Activated CD4-positive, alpha-beta T cell treated with anti-CD3 and anti-CD28 coated beads for 36 hours (primary cell): ENCODE data around the gene DLGAP4. TPM values are rescaled to one million over a fixed set of nuclear protein-coding genes. Genes with fewer than 3 reads are reported as not detected.

Experiments
- ATAC-seq: fragments of 200-7000 bp; cut with Tn5 transposase; one replicate; pipeline ENCODE4 v1.10.0; 2021; ENCODE audit warnings: mild to moderate bottlenecking, moderate library complexity
- CTCF ChIA-PET: fragments of 350-600 bp; sonication (Branson Sonifier 250); formaldehyde crosslinking; loops from one replicate; lab custom pipeline; 2021; ENCODE audit warnings: antibody characterized with exemption; lab: Charles Lee
- POLR2A ChIA-PET: fragments of 350-600 bp; sonication (Branson Sonifier 250); formaldehyde crosslinking; loops from one replicate; lab custom pipeline; 2021; ENCODE audit warnings: antibody characterized with exemption, inconsistent platforms; lab: Charles Lee
- DNase-seq: peaks from one replicate; pipeline ENCODE4 v3.0.0-alpha.2; 2020
- H3K27ac Mint-ChIP-seq: one replicate; pipeline ENCODE4 v1.8.0; 2021; ENCODE audit warnings: mixed read lengths
- H3K27me3 Mint-ChIP-seq: one replicate; pipeline ENCODE4 v1.8.0; 2021; ENCODE audit warnings: mixed read lengths
- H3K36me3 Mint-ChIP-seq: one replicate; pipeline ENCODE4 v1.8.0; 2021; ENCODE audit warnings: low read depth, mixed read lengths
- H3K4me1 Mint-ChIP-seq: one replicate; pipeline ENCODE4 v1.8.0; 2021; ENCODE audit warnings: mixed read lengths
- H3K4me3 Mint-ChIP-seq: one replicate; pipeline ENCODE4 v1.8.0; 2021; ENCODE audit warnings: mild to moderate bottlenecking, moderate library complexity, mixed read lengths
- H3K9me3 Mint-ChIP-seq: one replicate; pipeline ENCODE4 v1.8.0; 2021; ENCODE audit warnings: low read depth, mixed read lengths
- intact Hi-C, 2 experiments: fragments of 100-400 bp; cut with DNase I in 1 of 2; cut with micrococcal nuclease in 1 of 2; formaldehyde crosslinking; loops; one replicate each; pipeline versions ENCODE4 v1.14.2 to v1.15.1; 2022 to 2024; cut with DNase I, micrococcal nuclease
- total RNA-seq, 2 experiments: library from RNA; stranded (reverse); gene quantifications; one replicate each; pipeline ENCODE4 v1.2.3, GENCODE V29; 2021

DLGAP4 gene
- total RNA-seq, 2 experiments from 2014 or later, result 19.0 to 21.8 TPM

- intact Hi-C loops, result no loop called here
- ChIA-PET POLR2A (no interaction called here), CTCF (interaction anchor here (0.6 kb wide), 1 partner anchor 1247 kb away, joined by 3 read pairs; no protein-coding TSS in a partner anchor)
- Mint-ChIP-seq H3K27ac (no peak overlapping the region), H3K4me1 (no peaks in the 10 kb centered on the region), H3K27me3 (peaks cover 3% of the 10 kb centered on the region), H3K9me3 (no peaks in the 10 kb centered on the region), H3K36me3 (no peaks in the 10 kb centered on the region), H3K4me3 (no peak overlapping the region)
- no peak for ATAC-seq
- no peak for DNase-seq
These were observed 43.4 kb downstream of the DLGAP4 start for GRCh38 chr20:36349384-36350170.

- no peaks in the 10 kb centered on the region for H3K9me3 Mint-ChIP-seq
- ATAC-seq, result no peak
- CTCF ChIA-PET, result no interaction called here
- no peak overlapping the region for H3K4me3 Mint-ChIP-seq
- H3K4me1 Mint-ChIP-seq, result no peaks in the 10 kb centered on the region
- DNase-seq, result no peak
- H3K27ac Mint-ChIP-seq, result no peak overlapping the region
- H3K36me3 Mint-ChIP-seq, result no peaks in the 10 kb centered on the region
- POLR2A ChIA-PET, result no interaction called here
- H3K27me3 Mint-ChIP-seq, result peaks cover 3% of the 10 kb centered on the region
- intact Hi-C loops, result no loop called here
These were observed 44.3 kb downstream of the DLGAP4 start for GRCh38 chr20:36350439-36350838.

- H3K27me3 Mint-ChIP-seq, result peaks cover 3% of the 10 kb centered on the region
- ChIA-PET POLR2A (no interaction called here), CTCF (no interaction called here)
- intact Hi-C loops, result no loop called here
- no peaks in the 10 kb centered on the region for H3K4me1 Mint-ChIP-seq
- H3K27ac Mint-ChIP-seq, result no peak overlapping the region
- no peak overlapping the region for H3K4me3 Mint-ChIP-seq
- H3K9me3 Mint-ChIP-seq, result no peaks in the 10 kb centered on the region
- DNase-seq, result no peak
- ATAC-seq, result no peak
- no peaks in the 10 kb centered on the region for H3K36me3 Mint-ChIP-seq
These were observed 45.8 kb downstream of the DLGAP4 start for GRCh38 chr20:36351937-36352336.

- ATAC-seq (no peak), DNase-seq (no peak)
- H3K4me3 Mint-ChIP-seq, result no peak overlapping the region
- CTCF ChIA-PET, result interaction anchor here (0.7 kb wide), 1 partner anchor 358 kb away, joined by 4 read pairs; no protein-coding TSS in a partner anchor
- no peaks in the 10 kb centered on the region for H3K36me3 Mint-ChIP-seq
- H3K4me1 Mint-ChIP-seq, result no peaks in the 10 kb centered on the region
- no peak overlapping the region for H3K27ac Mint-ChIP-seq
- intact Hi-C loops, result no loop called here
- no peaks in the 10 kb centered on the region for H3K9me3 Mint-ChIP-seq
- peaks cover 3% of the 10 kb centered on the region for H3K27me3 Mint-ChIP-seq
- POLR2A ChIA-PET, result no interaction called here
These were observed 46.9 kb downstream of the DLGAP4 start for GRCh38 chr20:36352843-36353553.

GRCh38 chr20:36353740-36354139 lies 47.6 kb downstream of the DLGAP4 start:
- no peaks in the 10 kb centered on the region for H3K9me3 Mint-ChIP-seq
- intact Hi-C loops, result no loop called here
- no peaks in the 10 kb centered on the region for H3K36me3 Mint-ChIP-seq
- DNase-seq (no peak), ATAC-seq (no peak)
- H3K27ac Mint-ChIP-seq, result no peak overlapping the region
- ChIA-PET POLR2A (no interaction called here), CTCF (interaction anchor here (0.7 to 1.2 kb wide), 3 partner anchors 22 to 358 kb away, joined by 3 to 4 read pairs (median 3); no protein-coding TSS in a partner anchor)
- no peaks in the 10 kb centered on the region for H3K4me1 Mint-ChIP-seq
- H3K4me3 Mint-ChIP-seq, result no peak overlapping the region
- peaks cover 3% of the 10 kb centered on the region for H3K27me3 Mint-ChIP-seq

- no peak overlapping the region for H3K4me3 Mint-ChIP-seq
- no peaks in the 10 kb centered on the region for H3K9me3 Mint-ChIP-seq
- peaks cover 3% of the 10 kb centered on the region for H3K27me3 Mint-ChIP-seq
- no peaks in the 10 kb centered on the region for H3K4me1 Mint-ChIP-seq
- ChIA-PET POLR2A (no interaction called here), CTCF (interaction anchor here (0.6 to 1.5 kb wide), 2 partner anchors 44 to 51 kb away, joined by 3 to 4 read pairs; no protein-coding TSS in a partner anchor)
- ATAC-seq (peak; percentile 61), DNase-seq (no peak)
- no peak overlapping the region for H3K27ac Mint-ChIP-seq
- no peaks in the 10 kb centered on the region for H3K36me3 Mint-ChIP-seq
- intact Hi-C loops, result no loop called here
These were observed 49.5 kb downstream of the DLGAP4 start for GRCh38 chr20:36355469-36356171.

- DNase-seq (no peak), ATAC-seq (no peak)
- CTCF ChIA-PET, result no interaction called here
- Mint-ChIP-seq H3K4me1 (no peaks in the 10 kb centered on the region), H3K27me3 (no peaks in the 10 kb centered on the region), H3K36me3 (no peaks in the 10 kb centered on the region), H3K27ac (no peak overlapping the region), H3K4me3 (no peak overlapping the region), H3K9me3 (no peaks in the 10 kb centered on the region)
- intact Hi-C loops, result no loop called here
- POLR2A ChIA-PET, result interaction anchor here (0.7 kb wide), 1 partner anchor 124 kb away, joined by 4 read pairs; the partner anchor contains the start of gene AAR2
These were observed 53.7 kb downstream of the DLGAP4 start for GRCh38 chr20:36359668-36360406.

GRCh38 chr20:36360429-36360828 lies 54.3 kb downstream of the DLGAP4 start:
- H3K27ac Mint-ChIP-seq, result no peak overlapping the region
- H3K4me1 Mint-ChIP-seq, result no peaks in the 10 kb centered on the region
- ATAC-seq (no peak), DNase-seq (no peak)
- no peaks in the 10 kb centered on the region for H3K36me3 Mint-ChIP-seq
- ChIA-PET CTCF (no interaction called here), POLR2A (no interaction called here)
- no peaks in the 10 kb centered on the region for H3K9me3 Mint-ChIP-seq
- intact Hi-C loops, result no loop called here
- no peak overlapping the region for H3K4me3 Mint-ChIP-seq
- H3K27me3 Mint-ChIP-seq, result no peaks in the 10 kb centered on the region

- intact Hi-C loops, result no loop called here
These were observed 55.3 kb downstream of the DLGAP4 start for GRCh38 chr20:36361406-36361805.

GRCh38 chr20:36362261-36362660 lies 56.1 kb downstream of the DLGAP4 start:
- Mint-ChIP-seq H3K9me3 (no peaks in the 10 kb centered on the region), H3K36me3 (no peaks in the 10 kb centered on the region), H3K27me3 (no peaks in the 10 kb centered on the region), H3K27ac (no peak overlapping the region), H3K4me1 (no peaks in the 10 kb centered on the region), H3K4me3 (no peak overlapping the region)
- CTCF ChIA-PET, result interaction anchor here (1.0 kb wide), 1 partner anchor 77 kb away, joined by 3 read pairs; no protein-coding TSS in a partner anchor
- intact Hi-C loops, result no loop called here
- DNase-seq (no peak), ATAC-seq (no peak)
- POLR2A ChIA-PET, result no interaction called here

More at GRCh38 chr20:36361406-36361805, 55.3 kb downstream of the DLGAP4 start:
- no peak for DNase-seq
- H3K27me3 Mint-ChIP-seq, result no peaks in the 10 kb centered on the region
- no peaks in the 10 kb centered on the region for H3K4me1 Mint-ChIP-seq
- CTCF ChIA-PET, result interaction anchor here (0.6 to 1.0 kb wide), 2 partner anchors 78 to 154 kb away, joined by 3 to 4 read pairs; no protein-coding TSS in a partner anchor
- no peaks in the 10 kb centered on the region for H3K9me3 Mint-ChIP-seq
- ATAC-seq, result no peak
- H3K4me3 Mint-ChIP-seq, result no peak overlapping the region
- no peaks in the 10 kb centered on the region for H3K36me3 Mint-ChIP-seq
- no peak overlapping the region for H3K27ac Mint-ChIP-seq
- POLR2A ChIA-PET, result no interaction called here
